ENCODE data around the gene CARD11. TPM values are rescaled to one million over a fixed set of nuclear protein-coding genes. Genes with fewer than 3 reads are reported as not detected.
A peak's percentile ranks its signal among the peaks of the same experiment; 100 is the strongest.

Gene CARD11
- total and polyA plus RNA-seq, 8 donors = 0.31 to 6.2 (median 1.5) TPM

GRCh38 chr7:3087243-3087755 is 43.6 kb upstream of the CARD11 start:
- WGBS, 2 donors = 49 to 55% methylated on average over 7 of the region's 7 CpGs
- ATAC-seq = no peak
- Histone ChIP-seq H3K27ac (no peak overlapping the region), H3K27me3 (no peaks in the 10 kb centered on the region), H3K4me1 (no peaks in the 10 kb centered on the region), H3K9me3 (no peaks in the 10 kb centered on the region), H3K36me3 (no peaks in the 10 kb centered on the region), H3K4me3 (no peak overlapping the region)
- intact Hi-C loops (cut with DNase I) = no loop called here
- TF ChIP-seq CTCF (IDR thresholded peaks at IDR 0.05) = no peak
- no peak for DNase-seq
- no peak for FAIRE-seq

GRCh38 chr7:3083350-3083749 is 39.7 kb upstream of the CARD11 start:
- FAIRE-seq (no peak), ATAC-seq (no peak), DNase-seq (no peak)
- H3K4me3 ChIP-seq = no peak overlapping the region
- H3K4me1 ChIP-seq = no peaks in the 10 kb centered on the region
- no peak overlapping the region for H3K27ac ChIP-seq
- H3K36me3 ChIP-seq = no peaks in the 10 kb centered on the region
- intact Hi-C loops (cut with DNase I) = no loop called here
- H3K9me3 ChIP-seq = no peaks in the 10 kb centered on the region
- H3K27me3 ChIP-seq = no peaks in the 10 kb centered on the region
- no peak for TF ChIP-seq CTCF (IDR thresholded peaks at IDR 0.05)
- 57 to 61% methylated on average over 4 of the region's 4 CpGs for WGBS, 2 donors

- 85 to 87% methylated on average over 9 of the region's 9 CpGs for WGBS, 2 donors
- H3K4me1 ChIP-seq = no peaks in the 10 kb centered on the region
- no peaks in the 10 kb centered on the region for H3K36me3 ChIP-seq
- ATAC-seq = no peak
- peak in 1 of 6 donors; percentile 0 for DNase-seq
- H3K4me3 ChIP-seq = no peak overlapping the region
- no peaks in the 10 kb centered on the region for H3K9me3 ChIP-seq
- H3K27ac ChIP-seq = no peak overlapping the region
- H3K27me3 ChIP-seq = no peaks in the 10 kb centered on the region
- intact Hi-C loops (cut with DNase I) = no loop called here
- no peak for TF ChIP-seq CTCF (IDR thresholded peaks at IDR 0.05)
- no peak for FAIRE-seq
Measured at GRCh38 chr7:3082831-3083230, 39.2 kb upstream of the CARD11 start.

- FAIRE-seq (no peak), DNase-seq (no peak), ATAC-seq (no peak)
- no peaks in the 10 kb centered on the region for H3K27me3 ChIP-seq
- H3K4me3 ChIP-seq = no peak overlapping the region
- WGBS, 2 donors = 82 to 88% methylated on average over 6 of the region's 6 CpGs
- TF ChIP-seq CTCF (IDR thresholded peaks at IDR 0.05) = no peak
- intact Hi-C loops (cut with DNase I) = no loop called here
- H3K36me3 ChIP-seq = no peaks in the 10 kb centered on the region
- no peak overlapping the region for H3K27ac ChIP-seq
- no peaks in the 10 kb centered on the region for H3K4me1 ChIP-seq
- no peaks in the 10 kb centered on the region for H3K9me3 ChIP-seq
Measured at GRCh38 chr7:3082386-3082785, 38.7 kb upstream of the CARD11 start.

- WGBS, 2 donors = 73 to 74% methylated on average over 5 of the region's 5 CpGs
- DNase-seq (no peak), ATAC-seq (no peak), FAIRE-seq (no peak)
- no peaks in the 10 kb centered on the region for H3K9me3 ChIP-seq
- no peaks in the 10 kb centered on the region for H3K36me3 ChIP-seq
- no peaks in the 10 kb centered on the region for H3K4me1 ChIP-seq
- H3K4me3 ChIP-seq = no peak overlapping the region
- H3K27ac ChIP-seq = no peak overlapping the region
- intact Hi-C loops (cut with DNase I) = no loop called here
- no peaks in the 10 kb centered on the region for H3K27me3 ChIP-seq
- TF ChIP-seq CTCF (IDR thresholded peaks at IDR 0.05) = no peak
Measured at GRCh38 chr7:3080106-3080505, 36.4 kb upstream of the CARD11 start.
